Measurements from ENCODE around the gene OAT.

Gene OAT

DNA sequence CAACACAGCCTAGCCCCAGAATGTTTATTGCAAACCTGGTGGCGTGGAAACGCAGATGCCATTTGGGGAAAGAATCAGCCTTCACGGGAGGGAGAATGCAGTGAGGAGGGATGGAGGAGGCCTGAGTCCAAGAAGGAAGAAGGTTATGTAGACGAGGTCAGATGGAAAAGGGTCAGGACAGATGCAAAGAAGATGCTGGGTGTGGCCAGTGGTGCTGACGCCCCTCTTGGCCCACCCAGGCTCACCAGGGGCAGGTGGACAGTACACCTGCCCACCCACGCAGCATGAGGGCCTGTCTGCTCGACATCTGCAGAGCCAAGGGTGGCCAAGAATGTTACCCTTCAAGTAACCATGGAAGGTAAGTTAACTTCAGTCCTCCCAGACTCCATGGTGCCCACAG is 40.5 kb downstream of the OAT start (continued):
- TF ChIP-seq, protein P1, sequence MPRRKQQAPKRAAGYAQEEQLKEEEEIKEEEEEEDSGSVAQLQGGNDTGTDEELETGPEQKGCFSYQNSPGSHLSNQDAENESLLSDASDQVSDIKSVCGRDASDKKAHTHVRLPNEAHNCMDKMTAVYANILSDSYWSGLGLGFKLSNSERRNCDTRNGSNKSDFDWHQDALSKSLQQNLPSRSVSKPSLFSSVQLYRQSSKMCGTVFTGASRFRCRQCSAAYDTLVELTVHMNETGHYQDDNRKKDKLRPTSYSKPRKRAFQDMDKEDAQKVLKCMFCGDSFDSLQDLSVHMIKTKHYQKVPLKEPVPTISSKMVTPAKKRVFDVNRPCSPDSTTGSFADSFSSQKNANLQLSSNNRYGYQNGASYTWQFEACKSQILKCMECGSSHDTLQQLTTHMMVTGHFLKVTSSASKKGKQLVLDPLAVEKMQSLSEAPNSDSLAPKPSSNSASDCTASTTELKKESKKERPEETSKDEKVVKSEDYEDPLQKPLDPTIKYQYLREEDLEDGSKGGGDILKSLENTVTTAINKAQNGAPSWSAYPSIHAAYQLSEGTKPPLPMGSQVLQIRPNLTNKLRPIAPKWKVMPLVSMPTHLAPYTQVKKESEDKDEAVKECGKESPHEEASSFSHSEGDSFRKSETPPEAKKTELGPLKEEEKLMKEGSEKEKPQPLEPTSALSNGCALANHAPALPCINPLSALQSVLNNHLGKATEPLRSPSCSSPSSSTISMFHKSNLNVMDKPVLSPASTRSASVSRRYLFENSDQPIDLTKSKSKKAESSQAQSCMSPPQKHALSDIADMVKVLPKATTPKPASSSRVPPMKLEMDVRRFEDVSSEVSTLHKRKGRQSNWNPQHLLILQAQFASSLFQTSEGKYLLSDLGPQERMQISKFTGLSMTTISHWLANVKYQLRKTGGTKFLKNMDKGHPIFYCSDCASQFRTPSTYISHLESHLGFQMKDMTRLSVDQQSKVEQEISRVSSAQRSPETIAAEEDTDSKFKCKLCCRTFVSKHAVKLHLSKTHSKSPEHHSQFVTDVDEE (CRISPR knock-in tag; IDR thresholded peaks at IDR 0.05): no peak
- TF ChIP-seq PPARA (CRISPR knock-in tag; IDR thresholded peaks at IDR 0.05; ENCODE audit: borderline replicate concordance) (no peak), BACH2 (CRISPR knock-in tag; IDR thresholded peaks at IDR 0.05; ENCODE audit: borderline replicate concordance) (no peak), ZNF565 (CRISPR knock-in tag; conservative IDR thresholded peaks at IDR 0.05; ENCODE audit: low read depth) (no peak), OSR1 (CRISPR knock-in tag; IDR thresholded peaks at IDR 0.05) (no peak), ISL1 (CRISPR knock-in tag; IDR thresholded peaks at IDR 0.05) (no peak), RARB (CRISPR knock-in tag; IDR thresholded peaks at IDR 0.05) (no peak), ZNF70 (CRISPR knock-in tag; IDR thresholded peaks at IDR 0.05) (no peak), GLIS3 (CRISPR knock-in tag; IDR thresholded peaks at IDR 0.05) (no peak), ZFP30 (CRISPR knock-in tag; IDR thresholded peaks at IDR 0.05) (no peak)
- TF ChIP-seq, protein P2, sequence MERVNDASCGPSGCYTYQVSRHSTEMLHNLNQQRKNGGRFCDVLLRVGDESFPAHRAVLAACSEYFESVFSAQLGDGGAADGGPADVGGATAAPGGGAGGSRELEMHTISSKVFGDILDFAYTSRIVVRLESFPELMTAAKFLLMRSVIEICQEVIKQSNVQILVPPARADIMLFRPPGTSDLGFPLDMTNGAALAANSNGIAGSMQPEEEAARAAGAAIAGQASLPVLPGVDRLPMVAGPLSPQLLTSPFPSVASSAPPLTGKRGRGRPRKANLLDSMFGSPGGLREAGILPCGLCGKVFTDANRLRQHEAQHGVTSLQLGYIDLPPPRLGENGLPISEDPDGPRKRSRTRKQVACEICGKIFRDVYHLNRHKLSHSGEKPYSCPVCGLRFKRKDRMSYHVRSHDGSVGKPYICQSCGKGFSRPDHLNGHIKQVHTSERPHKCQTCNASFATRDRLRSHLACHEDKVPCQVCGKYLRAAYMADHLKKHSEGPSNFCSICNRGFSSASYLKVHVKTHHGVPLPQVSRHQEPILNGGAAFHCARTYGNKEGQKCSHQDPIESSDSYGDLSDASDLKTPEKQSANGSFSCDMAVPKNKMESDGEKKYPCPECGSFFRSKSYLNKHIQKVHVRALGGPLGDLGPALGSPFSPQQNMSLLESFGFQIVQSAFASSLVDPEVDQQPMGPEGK (CRISPR knock-in tag; IDR thresholded peaks at IDR 0.05; ENCODE audit: borderline replicate concordance): no peak

DNA sequence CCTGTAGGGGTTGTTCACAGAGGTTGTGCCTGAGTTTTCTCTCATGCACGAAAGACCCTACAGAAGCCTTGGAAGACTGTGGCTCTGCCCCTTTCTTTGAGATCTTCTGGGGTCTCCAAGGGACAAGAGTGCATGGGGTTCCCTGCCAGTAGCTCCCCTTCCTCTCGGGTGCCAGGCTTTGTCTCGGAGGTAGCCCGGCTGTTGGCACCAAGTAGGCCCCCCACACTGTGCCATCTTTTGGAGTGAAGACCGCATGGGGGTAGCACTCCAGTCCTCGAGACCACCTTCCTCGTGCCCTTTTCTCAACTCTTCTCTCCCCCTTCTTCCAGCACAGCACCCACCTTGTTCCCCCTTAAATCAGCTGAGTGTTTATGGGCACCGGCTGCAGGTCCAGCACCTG is 41.6 kb downstream of the OAT start:
- ATAC-seq: no peak

More for the DNA sequence above, 41.6 kb downstream of the OAT start:
- no peak for TF ChIP-seq TOX (CRISPR knock-in tag; IDR thresholded peaks at IDR 0.05; ENCODE audit: borderline replicate concordance)
- no peak for TF ChIP-seq ZFP30 (CRISPR knock-in tag; IDR thresholded peaks at IDR 0.05)
- TF ChIP-seq, protein P3, sequence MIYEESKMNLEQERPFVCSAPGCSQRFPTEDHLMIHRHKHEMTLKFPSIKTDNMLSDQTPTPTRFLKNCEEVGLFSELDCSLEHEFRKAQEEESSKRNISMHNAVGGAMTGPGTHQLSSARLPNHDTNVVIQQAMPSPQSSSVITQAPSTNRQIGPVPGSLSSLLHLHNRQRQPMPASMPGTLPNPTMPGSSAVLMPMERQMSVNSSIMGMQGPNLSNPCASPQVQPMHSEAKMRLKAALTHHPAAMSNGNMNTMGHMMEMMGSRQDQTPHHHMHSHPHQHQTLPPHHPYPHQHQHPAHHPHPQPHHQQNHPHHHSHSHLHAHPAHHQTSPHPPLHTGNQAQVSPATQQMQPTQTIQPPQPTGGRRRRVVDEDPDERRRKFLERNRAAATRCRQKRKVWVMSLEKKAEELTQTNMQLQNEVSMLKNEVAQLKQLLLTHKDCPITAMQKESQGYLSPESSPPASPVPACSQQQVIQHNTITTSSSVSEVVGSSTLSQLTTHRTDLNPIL (CRISPR knock-in tag; IDR thresholded peaks at IDR 0.05; ENCODE audit: low read depth): no peak
- no peak for TF ChIP-seq GLIS3 (CRISPR knock-in tag; IDR thresholded peaks at IDR 0.05)
- TF ChIP-seq, protein P4, sequence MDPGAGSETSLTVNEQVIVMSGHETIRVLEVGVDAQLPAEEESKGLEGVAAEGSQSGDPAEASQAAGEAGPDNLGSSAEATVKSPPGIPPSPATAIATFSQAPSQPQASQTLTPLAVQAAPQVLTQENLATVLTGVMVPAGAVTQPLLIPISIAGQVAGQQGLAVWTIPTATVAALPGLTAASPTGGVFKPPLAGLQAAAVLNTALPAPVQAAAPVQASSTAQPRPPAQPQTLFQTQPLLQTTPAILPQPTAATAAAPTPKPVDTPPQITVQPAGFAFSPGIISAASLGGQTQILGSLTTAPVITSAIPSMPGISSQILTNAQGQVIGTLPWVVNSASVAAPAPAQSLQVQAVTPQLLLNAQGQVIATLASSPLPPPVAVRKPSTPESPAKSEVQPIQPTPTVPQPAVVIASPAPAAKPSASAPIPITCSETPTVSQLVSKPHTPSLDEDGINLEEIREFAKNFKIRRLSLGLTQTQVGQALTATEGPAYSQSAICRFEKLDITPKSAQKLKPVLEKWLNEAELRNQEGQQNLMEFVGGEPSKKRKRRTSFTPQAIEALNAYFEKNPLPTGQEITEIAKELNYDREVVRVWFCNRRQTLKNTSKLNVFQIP (CRISPR knock-in tag; IDR thresholded peaks at IDR 0.05; ENCODE audit: borderline replicate concordance, low read depth): no peak
- TF ChIP-seq, protein P2 (CRISPR knock-in tag; IDR thresholded peaks at IDR 0.05; ENCODE audit: borderline replicate concordance): no peak
- TF ChIP-seq ZNF70 (CRISPR knock-in tag; IDR thresholded peaks at IDR 0.05): no peak
- TF ChIP-seq, protein P1 (CRISPR knock-in tag; IDR thresholded peaks at IDR 0.05): no peak
- TF ChIP-seq RARB (CRISPR knock-in tag; IDR thresholded peaks at IDR 0.05): no peak
- TF ChIP-seq BACH2 (CRISPR knock-in tag; IDR thresholded peaks at IDR 0.05; ENCODE audit: borderline replicate concordance): no peak
- TF ChIP-seq TCF4 (CRISPR knock-in tag; IDR thresholded peaks at IDR 0.05; ENCODE audit: borderline replicate concordance): no peak
- TF ChIP-seq ISL1 (CRISPR knock-in tag; IDR thresholded peaks at IDR 0.05): no peak
- TF ChIP-seq ESRRG (CRISPR knock-in tag; IDR thresholded peaks at IDR 0.05): no peak
- no peak for TF ChIP-seq ZFP3 (CRISPR knock-in tag; IDR thresholded peaks at IDR 0.05)
- TF ChIP-seq ARNTL (CRISPR knock-in tag; IDR thresholded peaks at IDR 0.05; ENCODE audit: borderline replicate concordance, low read depth): no peak
- TF ChIP-seq OSR1 (CRISPR knock-in tag; IDR thresholded peaks at IDR 0.05): no peak
- TF ChIP-seq, protein P5, sequence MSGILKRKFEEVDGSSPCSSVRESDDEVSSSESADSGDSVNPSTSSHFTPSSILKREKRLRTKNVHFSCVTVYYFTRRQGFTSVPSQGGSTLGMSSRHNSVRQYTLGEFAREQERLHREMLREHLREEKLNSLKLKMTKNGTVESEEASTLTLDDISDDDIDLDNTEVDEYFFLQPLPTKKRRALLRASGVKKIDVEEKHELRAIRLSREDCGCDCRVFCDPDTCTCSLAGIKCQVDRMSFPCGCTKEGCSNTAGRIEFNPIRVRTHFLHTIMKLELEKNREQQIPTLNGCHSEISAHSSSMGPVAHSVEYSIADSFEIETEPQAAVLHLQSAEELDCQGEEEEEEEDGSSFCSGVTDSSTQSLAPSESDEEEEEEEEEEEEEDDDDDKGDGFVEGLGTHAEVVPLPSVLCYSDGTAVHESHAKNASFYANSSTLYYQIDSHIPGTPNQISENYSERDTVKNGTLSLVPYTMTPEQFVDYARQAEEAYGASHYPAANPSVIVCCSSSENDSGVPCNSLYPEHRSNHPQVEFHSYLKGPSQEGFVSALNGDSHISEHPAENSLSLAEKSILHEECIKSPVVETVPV (CRISPR knock-in tag; IDR thresholded peaks at IDR 0.05): no peak
- no peak for TF ChIP-seq CSDC2 (CRISPR knock-in tag; IDR thresholded peaks at IDR 0.05)

Data from SK-N-SH treated with all-trans-retinoic acid at 6 μM for 48 hours (cell line).